H4 (cell line): ENCODE results near the gene PPM1H. TPM values are rescaled to one million over a fixed set of nuclear protein-coding genes. Genes with fewer than 3 reads are reported as not detected.
A peak's percentile ranks its signal among the peaks of the same experiment; 100 is the strongest.

Experiments
- DNase-seq: peaks from one replicate; pipeline ENCODE4 v3.0.0-alpha.2; 2015; ENCODE audit warnings: low spot score
- total RNA-seq: library from RNA; depleted of rRNA; stranded (reverse); fragments of >200 nt; shearing (Covaris generic); gene quantifications from 2 replicates; pipeline ENCODE4 v1.2.3, GENCODE V29; 2014

Gene PPM1H
- total RNA-seq, 1 experiment from 2014 or later, result 2.9 TPM

GRCh38 chr12:62732861-62733427, 202.0 kb downstream of the PPM1H start:
- DNase-seq, result peak; percentile 64

- DNase-seq, result peak; percentile 49
Observed at GRCh38 chr12:62731055-62731820, 203.7 kb downstream of the PPM1H start.

GRCh38 chr12:62730649-62731048, 204.3 kb downstream of the PPM1H start:
- DNase-seq, result peak; percentile 47

- peak; percentile 68 for DNase-seq
Observed at GRCh38 chr12:62729579-62730544, 205.1 kb downstream of the PPM1H start.

- DNase-seq, result no peak
Observed at GRCh38 chr12:62728741-62729140, 206.2 kb downstream of the PPM1H start.

GRCh38 chr12:62726471-62726980, 208.4 kb downstream of the PPM1H start:
- DNase-seq, result no peak

- no peak for DNase-seq
Observed at GRCh38 chr12:62725781-62726180, 209.2 kb downstream of the PPM1H start.

GRCh38 chr12:62724947-62725451, 210.0 kb downstream of the PPM1H start:
- peak; percentile 91 for DNase-seq

GRCh38 chr12:62724285-62724684, 210.7 kb downstream of the PPM1H start:
- no peak for DNase-seq

GRCh38 chr12:62722971-62723680, 211.8 kb downstream of the PPM1H start:
- no peak for DNase-seq

- peak; percentile 27 for DNase-seq
Observed at GRCh38 chr12:62720661-62721330, 214.2 kb downstream of the PPM1H start.

GRCh38 chr12:62720025-62720424, 214.9 kb downstream of the PPM1H start:
- no peak for DNase-seq

- DNase-seq, result no peak
Observed at GRCh38 chr12:62718762-62719426, 216.1 kb downstream of the PPM1H start.

GRCh38 chr12:62717643-62718042, 217.3 kb downstream of the PPM1H start:
- no peak for DNase-seq

GRCh38 chr12:62716866-62717525, 218.0 kb downstream of the PPM1H start:
- no peak for DNase-seq

- no peak for DNase-seq
Observed at GRCh38 chr12:62716037-62716436, 218.9 kb downstream of the PPM1H start.

- DNase-seq, result no peak
Observed at GRCh38 chr12:62714774-62715721, 219.9 kb downstream of the PPM1H start.

- no peak for DNase-seq
Observed at GRCh38 chr12:62714181-62714773, 220.7 kb downstream of the PPM1H start.
